ENCODE results near the gene BMPR1B.

GRCh38 chr4:95023110-95023509 is 265.4 kb downstream of the BMPR1B start:
- no peak for TF ChIP-seq POLR2A (IDR thresholded peaks at IDR 0.05; ENCODE audit: low read depth, low read length)
- no peak for TF ChIP-seq TAF1 (IDR thresholded peaks at IDR 0.05; ENCODE audit: borderline replicate concordance, low read depth, low read length)
- no peak for TF ChIP-seq POLR2AphosphoS5 (IDR thresholded peaks at IDR 0.05; ENCODE audit: low read depth, low read length)

Data from GM12892 (cell line).